Measurements from ENCODE around the gene LAMA3. TPM values are rescaled to one million over a fixed set of nuclear protein-coding genes. Genes with fewer than 3 reads are reported as not detected.

Gene LAMA3
- total RNA-seq, 1 donor from 2014 or later = 106 TPM

GRCh38 chr18:23857756-23858155, 168.5 kb downstream of the LAMA3 start:
- peaks cover 5% of the 10 kb centered on the region for H3K4me1 ChIP-seq
- H3K27ac ChIP-seq = no peak overlapping the region
- H3K27me3 ChIP-seq = no peaks in the 10 kb centered on the region
- TF ChIP-seq POLR2AphosphoS5 (IDR thresholded peaks at IDR 0.05; ENCODE audit: insufficient read depth in 1 of 2, low read depth in 1 of 2) = no peak
- no peak for TF ChIP-seq CTCF (IDR thresholded peaks at IDR 0.05)
- no peak for TF ChIP-seq POLR2A (IDR thresholded peaks at IDR 0.05)
- no peaks in the 10 kb centered on the region for H3K9me3 ChIP-seq
- intact Hi-C loops (cut with DNase I) = no loop called here
- H3K36me3 ChIP-seq = peaks cover 0 to 17% of the 10 kb centered on the region in 2 donors
- H3K4me3 ChIP-seq = no peak overlapping the region
- DNase-seq (ENCODE audit: extremely low spot score in 2 of 2) = peak in 1 of 2 donors; percentile 56

- TF ChIP-seq POLR2AphosphoS5 (IDR thresholded peaks at IDR 0.05; ENCODE audit: insufficient read depth in 1 of 2, low read depth in 1 of 2) (no peak), CTCF (IDR thresholded peaks at IDR 0.05) (no peak), POLR2A (IDR thresholded peaks at IDR 0.05) (no peak)
- intact Hi-C loops (cut with DNase I) = no loop called here
- Histone ChIP-seq H3K36me3 (peaks cover 0 to 17% of the 10 kb centered on the region in 2 donors), H3K27ac (no peak overlapping the region), H3K9me3 (no peaks in the 10 kb centered on the region), H3K4me1 (peaks cover 5% of the 10 kb centered on the region), H3K4me3 (no peak overlapping the region), H3K27me3 (no peaks in the 10 kb centered on the region)
- DNase-seq (ENCODE audit: extremely low spot score in 2 of 2) = peak in 1 of 2 donors; percentile 37
Measured at GRCh38 chr18:23859466-23860336, 170.4 kb downstream of the LAMA3 start.

DNA sequence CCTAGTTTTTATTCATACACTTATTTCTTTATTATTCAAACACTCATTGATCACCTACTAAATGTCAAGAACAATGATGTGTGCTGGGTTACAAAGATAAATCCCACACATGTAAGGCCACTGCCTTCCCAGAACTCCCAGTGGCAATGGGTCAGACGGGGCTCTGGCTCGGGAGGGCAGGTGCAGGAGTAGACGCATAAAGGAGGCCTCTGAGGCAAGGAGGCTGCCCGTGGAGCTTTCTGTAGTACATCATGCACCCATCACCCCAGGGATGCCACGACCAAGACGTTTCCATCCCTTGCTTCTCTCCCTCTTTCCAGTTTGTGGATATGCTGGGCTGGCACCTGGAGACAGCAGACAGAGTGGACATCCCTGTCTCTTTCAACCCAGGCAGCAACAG, 172.1 kb downstream of the LAMA3 start:
- H3K27me3 ChIP-seq = no peaks in the 10 kb centered on the region
- H3K36me3 ChIP-seq = peaks cover 0 to 17% of the 10 kb centered on the region in 2 donors
- peaks cover 5% of the 10 kb centered on the region for H3K4me1 ChIP-seq
- no peaks in the 10 kb centered on the region for H3K9me3 ChIP-seq
- intact Hi-C loops (cut with DNase I) = no loop called here
- H3K27ac ChIP-seq = peak overlapping the region; percentile 49
- TF ChIP-seq POLR2AphosphoS5 (IDR thresholded peaks at IDR 0.05; ENCODE audit: insufficient read depth in 1 of 2, low read depth in 1 of 2) (no peak), POLR2A (IDR thresholded peaks at IDR 0.05) (no peak), CTCF (IDR thresholded peaks at IDR 0.05) (no peak)
- DNase-seq (ENCODE audit: extremely low spot score in 2 of 2) = peak in 1 of 2 donors; percentile 80
- H3K4me3 ChIP-seq = no peak overlapping the region

- Histone ChIP-seq H3K4me3 (no peak overlapping the region), H3K27me3 (no peaks in the 10 kb centered on the region), H3K9me3 (no peaks in the 10 kb centered on the region), H3K4me1 (peaks cover 5% of the 10 kb centered on the region), H3K36me3 (peaks cover 0 to 17% of the 10 kb centered on the region in 2 donors), H3K27ac (peak overlapping the region; percentile 49)
- DNase-seq (ENCODE audit: extremely low spot score in 2 of 2) = peak in 1 of 2 donors; percentile 86
- intact Hi-C loops (cut with DNase I) = no loop called here
- TF ChIP-seq POLR2AphosphoS5 (IDR thresholded peaks at IDR 0.05; ENCODE audit: insufficient read depth in 1 of 2, low read depth in 1 of 2) = no peak
- no peak for TF ChIP-seq POLR2A (IDR thresholded peaks at IDR 0.05)
- TF ChIP-seq CTCF (IDR thresholded peaks at IDR 0.05) = no peak
Measured at GRCh38 chr18:23861805-23862470, 172.7 kb downstream of the LAMA3 start.
